Measurements from ENCODE around the gene SYS1.

Gene SYS1

GRCh38 chr20:45362804-45363610 is at the start of gene SYS1:
SYS1 (plus strand) TSS chr20:45363156; CDS start chr20:45363532, 376 bp downstream.
- H3K27me3 ChIP-seq (ENCODE audit: control insufficient read depth, insufficient read depth, low read length) = no peaks in the 10 kb centered on the region
- H3K4me1 ChIP-seq (ENCODE audit: control insufficient read depth, insufficient read depth, low read length) = peaks cover 12% of the 10 kb centered on the region

GRCh38 chr20:45313943-45314342 is 49.0 kb upstream of the SYS1 start:
- Histone ChIP-seq H3K27me3 (ENCODE audit: control insufficient read depth, insufficient read depth, low read length) (peaks cover 8% of the 10 kb centered on the region), H3K9ac (ENCODE audit: low read depth, low read length) (no peak overlapping the region)

More at GRCh38 chr20:45362804-45363610, at the start of gene SYS1:
- Histone ChIP-seq H3K9me3 (ENCODE audit: control insufficient read depth, insufficient read depth, low read length) (no peaks in the 10 kb centered on the region), H3K4me3 (ENCODE audit: low read depth, low read length) (peak within 1 kb of the TSS; percentile 96), H3K36me3 (ENCODE audit: control insufficient read depth, insufficient read depth, low read length) (peaks cover 15% of the 10 kb centered on the region), H3K9ac (ENCODE audit: low read depth, low read length) (peak within 1 kb of the TSS; percentile 93)

DNA sequence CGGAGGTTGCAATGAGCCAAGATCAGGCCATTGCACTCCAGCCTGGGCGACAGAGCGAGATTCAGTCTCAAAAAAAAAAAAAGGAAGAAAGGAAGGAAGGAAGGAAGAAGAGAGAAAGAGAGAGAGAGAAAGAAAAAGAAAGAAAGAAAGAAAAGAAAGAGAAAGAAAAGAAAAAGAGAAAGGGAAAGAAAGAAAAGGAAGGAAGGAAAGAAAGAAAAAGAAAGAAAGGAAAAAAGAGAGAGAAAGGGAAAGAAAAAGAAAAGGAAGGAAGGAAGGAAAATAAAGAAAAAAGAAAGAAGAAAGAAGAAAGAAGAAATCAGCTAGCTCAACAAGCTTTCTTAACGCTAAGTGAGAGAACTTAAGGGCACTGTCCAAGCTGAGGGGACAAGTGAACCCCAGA is 47.3 kb upstream of the SYS1 start:
- H3K36me3 ChIP-seq (ENCODE audit: control insufficient read depth, insufficient read depth, low read length) = no peaks in the 10 kb centered on the region
- no peak overlapping the region for H3K9ac ChIP-seq (ENCODE audit: low read depth, low read length)
- H3K27me3 ChIP-seq (ENCODE audit: control insufficient read depth, insufficient read depth, low read length) = peaks cover 7% of the 10 kb centered on the region
- no peak overlapping the region for H3K4me3 ChIP-seq (ENCODE audit: low read depth, low read length)
- H3K9me3 ChIP-seq (ENCODE audit: control insufficient read depth, insufficient read depth, low read length) = no peaks in the 10 kb centered on the region
- H3K4me1 ChIP-seq (ENCODE audit: control insufficient read depth, insufficient read depth, low read length) = no peaks in the 10 kb centered on the region

More at GRCh38 chr20:45313943-45314342, 49.0 kb upstream of the SYS1 start:
- H3K4me1 ChIP-seq (ENCODE audit: control insufficient read depth, insufficient read depth, low read length) = no peaks in the 10 kb centered on the region
- H3K36me3 ChIP-seq (ENCODE audit: control insufficient read depth, insufficient read depth, low read length) = no peaks in the 10 kb centered on the region
- no peaks in the 10 kb centered on the region for H3K9me3 ChIP-seq (ENCODE audit: control insufficient read depth, insufficient read depth, low read length)
- H3K4me3 ChIP-seq (ENCODE audit: low read depth, low read length) = no peak overlapping the region

DNA sequence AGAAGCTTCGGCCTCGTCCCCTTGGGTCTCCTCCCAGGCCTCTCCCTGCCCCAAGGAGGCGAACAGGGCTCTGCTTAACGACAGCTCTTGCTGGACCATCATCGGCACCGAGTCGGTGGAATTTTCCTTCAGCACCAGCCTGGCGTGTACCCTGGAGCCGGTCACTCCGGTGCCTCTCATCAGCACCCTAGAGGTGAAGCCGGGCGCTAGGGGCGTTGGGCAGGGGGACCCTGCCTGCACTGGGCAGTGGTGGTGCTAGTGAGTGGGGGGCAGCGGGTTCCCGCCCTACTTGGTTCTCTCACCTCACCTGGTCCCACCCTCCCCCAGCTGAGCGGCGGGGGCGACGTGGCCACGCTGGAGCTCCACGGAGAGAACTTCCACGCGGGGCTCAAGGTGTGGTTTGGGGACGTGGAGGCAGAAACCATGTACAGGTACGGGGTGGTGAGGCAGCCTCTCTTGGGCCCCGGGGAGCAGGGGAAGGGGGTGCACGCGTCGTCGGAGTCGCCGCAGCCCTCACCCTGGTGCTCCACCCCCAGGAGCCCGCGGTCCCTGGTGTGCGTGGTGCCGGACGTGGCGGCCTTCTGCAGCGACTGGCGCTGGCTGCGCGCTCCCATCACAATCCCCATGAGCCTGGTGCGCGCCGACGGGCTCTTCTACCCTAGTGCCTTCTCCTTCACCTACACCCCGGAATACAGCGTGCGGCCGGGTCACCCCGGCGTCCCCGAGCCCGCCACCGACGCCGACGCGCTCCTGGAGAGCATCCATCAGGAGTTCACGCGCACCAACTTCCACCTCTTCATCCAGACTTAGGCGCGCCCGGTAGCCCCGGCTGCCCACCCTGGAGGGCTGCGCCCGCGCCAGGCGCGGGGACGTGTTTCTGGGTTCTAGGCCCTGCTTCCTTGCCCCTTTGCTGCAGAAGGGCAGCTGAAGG is 46.5 kb upstream of the SYS1 start:
- peaks cover under 1% of the 10 kb centered on the region for H3K27me3 ChIP-seq (ENCODE audit: control insufficient read depth, insufficient read depth, low read length)
- no peaks in the 10 kb centered on the region for H3K36me3 ChIP-seq (ENCODE audit: control insufficient read depth, insufficient read depth, low read length)
- no peaks in the 10 kb centered on the region for H3K4me1 ChIP-seq (ENCODE audit: control insufficient read depth, insufficient read depth, low read length)
- no peaks in the 10 kb centered on the region for H3K9me3 ChIP-seq (ENCODE audit: control insufficient read depth, insufficient read depth, low read length)
- no peak overlapping the region for H3K9ac ChIP-seq (ENCODE audit: low read depth, low read length)
- H3K4me3 ChIP-seq (ENCODE audit: low read depth, low read length) = no peak overlapping the region

GRCh38 chr20:45317826-45318225 is 45.1 kb upstream of the SYS1 start:
- Histone ChIP-seq H3K4me3 (ENCODE audit: low read depth, low read length) (no peak overlapping the region), H3K27me3 (ENCODE audit: control insufficient read depth, insufficient read depth, low read length) (no peaks in the 10 kb centered on the region), H3K9ac (ENCODE audit: low read depth, low read length) (no peak overlapping the region), H3K4me1 (ENCODE audit: control insufficient read depth, insufficient read depth, low read length) (peaks cover 1% of the 10 kb centered on the region), H3K9me3 (ENCODE audit: control insufficient read depth, insufficient read depth, low read length) (no peaks in the 10 kb centered on the region), H3K36me3 (ENCODE audit: control insufficient read depth, insufficient read depth, low read length) (no peaks in the 10 kb centered on the region)

- Histone ChIP-seq H3K4me1 (ENCODE audit: control insufficient read depth, insufficient read depth, low read length) (peaks cover 5% of the 10 kb centered on the region), H3K27me3 (ENCODE audit: control insufficient read depth, insufficient read depth, low read length) (no peaks in the 10 kb centered on the region), H3K9me3 (ENCODE audit: control insufficient read depth, insufficient read depth, low read length) (no peaks in the 10 kb centered on the region), H3K9ac (ENCODE audit: low read depth, low read length) (no peak overlapping the region), H3K36me3 (ENCODE audit: control insufficient read depth, insufficient read depth, low read length) (no peaks in the 10 kb centered on the region), H3K4me3 (ENCODE audit: low read depth, low read length) (no peak overlapping the region)
These were observed 44.5 kb upstream of the SYS1 start for GRCh38 chr20:45318386-45318939.

GRCh38 chr20:45318948-45319347 is 44.0 kb upstream of the SYS1 start:
- Histone ChIP-seq H3K9me3 (ENCODE audit: control insufficient read depth, insufficient read depth, low read length) (no peaks in the 10 kb centered on the region), H3K36me3 (ENCODE audit: control insufficient read depth, insufficient read depth, low read length) (no peaks in the 10 kb centered on the region), H3K4me1 (ENCODE audit: control insufficient read depth, insufficient read depth, low read length) (peaks cover 5% of the 10 kb centered on the region), H3K9ac (ENCODE audit: low read depth, low read length) (no peak overlapping the region), H3K4me3 (ENCODE audit: low read depth, low read length) (no peak overlapping the region), H3K27me3 (ENCODE audit: control insufficient read depth, insufficient read depth, low read length) (no peaks in the 10 kb centered on the region)

DNA sequence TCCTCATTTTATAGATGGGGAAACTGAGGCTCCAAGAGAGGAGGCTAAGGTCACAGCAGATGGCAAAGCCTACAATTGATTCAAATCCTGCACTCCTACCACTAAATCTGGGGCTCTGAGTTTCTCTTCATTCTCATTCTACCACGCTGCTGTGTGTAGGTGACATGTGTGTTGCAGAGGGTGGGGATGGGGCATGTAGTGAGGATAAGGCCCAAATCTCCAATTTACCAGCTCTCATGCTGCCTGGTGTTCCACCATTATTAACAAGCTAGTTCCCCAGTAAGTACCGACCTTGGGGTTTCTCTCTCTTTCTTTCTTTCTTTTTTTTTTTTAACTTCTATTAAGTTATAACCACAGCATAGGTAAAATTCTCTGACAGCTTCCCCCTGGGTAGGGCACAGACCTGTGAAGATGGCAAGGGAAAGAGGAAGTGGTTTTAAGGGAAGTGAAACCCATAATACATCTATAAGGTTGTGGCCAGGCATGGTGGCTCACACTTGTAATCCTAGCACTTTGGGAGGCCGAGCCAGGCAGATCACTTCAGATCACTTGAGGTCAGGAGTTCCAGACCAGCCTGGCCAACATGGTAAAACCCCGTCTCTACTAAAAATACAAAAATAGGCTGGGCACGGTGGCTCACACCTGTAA is 41.9 kb upstream of the SYS1 start:
- no peaks in the 10 kb centered on the region for H3K36me3 ChIP-seq (ENCODE audit: control insufficient read depth, insufficient read depth, low read length)
- H3K9me3 ChIP-seq (ENCODE audit: control insufficient read depth, insufficient read depth, low read length) = no peaks in the 10 kb centered on the region
- H3K4me3 ChIP-seq (ENCODE audit: low read depth, low read length) = no peak overlapping the region

GRCh38 chr20:45322952-45323383 is 40.0 kb upstream of the SYS1 start:
- Histone ChIP-seq H3K27me3 (ENCODE audit: control insufficient read depth, insufficient read depth, low read length) (no peaks in the 10 kb centered on the region), H3K9ac (ENCODE audit: low read depth, low read length) (no peak overlapping the region), H3K9me3 (ENCODE audit: control insufficient read depth, insufficient read depth, low read length) (no peaks in the 10 kb centered on the region), H3K4me3 (ENCODE audit: low read depth, low read length) (no peak overlapping the region), H3K4me1 (ENCODE audit: control insufficient read depth, insufficient read depth, low read length) (peaks cover 5% of the 10 kb centered on the region), H3K36me3 (ENCODE audit: control insufficient read depth, insufficient read depth, low read length) (peaks cover 10% of the 10 kb centered on the region)

More for the DNA sequence above, 41.9 kb upstream of the SYS1 start:
- no peak overlapping the region for H3K9ac ChIP-seq (ENCODE audit: low read depth, low read length)
- peaks cover 5% of the 10 kb centered on the region for H3K4me1 ChIP-seq (ENCODE audit: control insufficient read depth, insufficient read depth, low read length)
- no peaks in the 10 kb centered on the region for H3K27me3 ChIP-seq (ENCODE audit: control insufficient read depth, insufficient read depth, low read length)

DNA sequence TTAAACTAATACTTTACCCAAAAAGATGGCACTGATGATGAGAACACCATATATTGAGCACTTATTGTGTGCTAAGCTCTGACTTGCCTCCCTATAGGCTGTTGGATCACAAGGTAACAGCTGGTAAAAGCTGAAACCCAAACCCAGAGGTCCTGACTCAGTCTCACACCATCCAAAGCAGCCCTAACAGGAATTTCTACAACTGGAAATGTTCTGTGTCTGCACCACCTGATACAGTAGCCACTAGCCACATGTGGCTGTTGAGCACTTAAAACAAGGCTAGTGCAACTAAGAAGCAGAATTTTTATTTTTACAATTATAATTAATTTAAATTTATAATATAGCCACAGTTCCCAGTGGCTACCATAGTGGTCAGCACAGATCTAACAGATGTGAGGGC is 39.2 kb upstream of the SYS1 start:
- Histone ChIP-seq H3K36me3 (ENCODE audit: control insufficient read depth, insufficient read depth, low read length) (peaks cover 13% of the 10 kb centered on the region), H3K4me1 (ENCODE audit: control insufficient read depth, insufficient read depth, low read length) (peaks cover 5% of the 10 kb centered on the region), H3K9ac (ENCODE audit: low read depth, low read length) (no peak overlapping the region), H3K4me3 (ENCODE audit: low read depth, low read length) (no peak overlapping the region), H3K27me3 (ENCODE audit: control insufficient read depth, insufficient read depth, low read length) (no peaks in the 10 kb centered on the region), H3K9me3 (ENCODE audit: control insufficient read depth, insufficient read depth, low read length) (no peaks in the 10 kb centered on the region)

DNA sequence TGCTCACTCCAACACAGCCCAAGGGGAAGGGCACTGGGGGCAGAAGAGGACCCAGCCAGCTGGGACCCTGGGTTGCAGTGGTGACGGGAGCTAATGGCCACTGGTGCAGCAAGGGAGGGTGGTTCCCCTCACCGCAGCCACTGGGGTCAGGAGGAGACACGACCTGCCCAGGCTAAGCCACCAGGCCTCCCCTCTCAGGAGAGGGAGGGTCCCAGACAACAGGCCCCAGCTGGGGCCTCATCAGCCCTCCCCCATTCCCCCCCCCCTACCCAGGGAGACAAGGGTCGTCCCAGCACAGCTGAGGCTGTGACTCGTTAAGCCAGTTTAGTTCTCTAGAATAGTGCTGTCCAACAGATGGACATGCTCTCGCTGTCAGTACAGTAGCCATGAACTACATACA is 37.6 kb upstream of the SYS1 start:
- no peaks in the 10 kb centered on the region for H3K27me3 ChIP-seq (ENCODE audit: control insufficient read depth, insufficient read depth, low read length)
- no peak overlapping the region for H3K4me3 ChIP-seq (ENCODE audit: low read depth, low read length)
- no peak overlapping the region for H3K9ac ChIP-seq (ENCODE audit: low read depth, low read length)
- H3K4me1 ChIP-seq (ENCODE audit: control insufficient read depth, insufficient read depth, low read length) = peaks cover 5% of the 10 kb centered on the region
- H3K36me3 ChIP-seq (ENCODE audit: control insufficient read depth, insufficient read depth, low read length) = peaks cover 30% of the 10 kb centered on the region
- no peaks in the 10 kb centered on the region for H3K9me3 ChIP-seq (ENCODE audit: control insufficient read depth, insufficient read depth, low read length)

Measured in iPS-15b (cell line).